Tibial nerve (tissue), 4 donors: ENCODE measurements around the gene TNFRSF18. TPM values are rescaled to one million over a fixed set of nuclear protein-coding genes. Genes with fewer than 3 reads are reported as not detected.

Experiments used
- DNase-seq, 2 donors: peaks; one replicate each; pipeline ENCODE4 v3.0.0-alpha.2; 2019; ENCODE audit warnings: low spot score in 2 of 2
- H3K27ac ChIP-seq, 4 donors: fragments of 200-600 bp; sonication (generic) in 3 of 4; one replicate each; pipeline ENCODE4 v1.5.1; 2017 to 2019; ENCODE audit warnings: mild to moderate bottlenecking in 1 of 4
- H3K27me3 ChIP-seq, 2 donors: fragments of 200-600 bp; sonication (generic) in 1 of 2; one replicate each; pipeline versions ENCODE4 v1.5.1 to v1.6.0; 2017 to 2019
- H3K36me3 ChIP-seq, 3 donors: fragments of 200-600 bp; sonication (generic); one replicate each; pipeline ENCODE4 v1.5.1; 2018 to 2019
- H3K4me1 ChIP-seq, 4 donors: fragments of 200-600 bp; sonication (generic) in 3 of 4; one replicate each; pipeline ENCODE4 v1.5.1; 2017 to 2019
- H3K4me3 ChIP-seq, 4 donors: fragments of 200-600 bp; sonication (generic) in 3 of 4; one replicate each; pipeline ENCODE4 v1.5.1; 2017 to 2019; ENCODE audit warnings: mild to moderate bottlenecking in 1 of 4, moderate library complexity in 1 of 4
- H3K9me3 ChIP-seq, 4 donors: fragments of 200-600 bp; sonication (generic) in 3 of 4; one replicate each; pipeline ENCODE4 v1.5.1; 2017 to 2019
- EP300 ChIP-seq, 2 donors: sonication (generic); formaldehyde crosslinking; IDR thresholded peaks; one replicate each; pipeline ENCODE4 v1.6.1; 2017; ENCODE audit warnings: antibody characterized with exemption in 2 of 2, mild to moderate bottlenecking in 1 of 2
- POLR2A ChIP-seq, 2 donors: fragments of 450-650 bp; IDR thresholded peaks; one replicate each; pipeline ENCODE4 v1.6.1; 2017; ENCODE audit warnings: antibody characterized with exemption in 2 of 2, mild to moderate bottlenecking in 2 of 2, moderate library complexity in 2 of 2
- WGBS, 2 donors: methylation state at CpG; one replicate each; pipeline ENCODE4 v1.1.5; 2018; 5-methylcytosine and 5-hydroxymethylcytosine counted together
- total RNA-seq, 4 donors: library from RNA; depleted of rRNA; stranded (reverse); fragments of >200 nt; gene quantifications; one replicate each; pipeline ENCODE4 v1.1.0, GENCODE V29; 2016
- TF ChIP-seq, protein P1 (sequence below), 5 experiments: fragments of 200-600 bp in 3 of 5; fragments of 450-650 bp in 2 of 5; sonication (generic) in 3 of 5; IDR thresholded peaks; one replicate each; pipeline ENCODE4 v1.5.1; 2016 to 2019; ENCODE audit warnings: antibody characterized with exemption in 5 of 5, mild to moderate bottlenecking in 3 of 5, moderate library complexity in 2 of 5

The TNFRSF18 gene
- total RNA-seq, 4 donors from 2014 or later: 0.44 TPM; not detected in 3

DNA sequence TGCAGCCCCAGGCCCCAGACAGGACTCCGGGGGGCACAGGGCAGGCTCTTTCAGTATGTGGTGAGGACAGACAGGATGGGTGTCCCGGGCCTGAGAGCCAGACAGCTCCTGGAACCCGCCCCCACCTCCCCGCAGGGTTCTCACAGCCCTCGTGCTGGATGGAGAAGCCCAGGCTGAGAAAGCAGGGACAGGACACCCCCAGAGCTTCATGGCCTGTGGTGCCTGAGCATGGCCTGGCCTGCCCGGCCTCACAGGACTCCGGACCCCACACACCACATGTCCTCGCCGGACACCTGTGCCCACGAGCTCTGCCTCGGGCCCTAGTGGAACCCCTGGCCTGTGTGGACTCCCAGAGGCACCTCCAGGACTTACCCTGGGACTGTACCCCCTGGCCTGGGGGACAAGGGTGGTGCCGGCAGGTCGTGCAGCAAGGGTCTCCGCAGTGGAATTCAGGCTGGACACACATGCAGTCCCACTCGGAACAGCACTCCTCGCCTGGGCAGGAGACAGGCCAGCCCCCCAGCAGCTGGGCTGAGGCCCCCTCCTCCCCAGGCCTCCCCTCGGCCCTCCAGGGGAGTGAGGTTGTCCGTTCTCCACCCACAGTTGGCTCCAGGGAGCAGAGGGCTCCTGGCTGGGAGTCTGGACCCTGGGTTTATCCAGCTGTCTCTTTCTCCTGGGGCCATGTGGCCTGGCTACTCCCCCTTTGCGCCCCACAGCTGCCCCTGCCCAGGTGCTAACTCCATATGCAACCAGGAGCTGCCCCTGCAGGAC lies 1.2 kb downstream of the TNFRSF18 start:
- 85 to 91% methylated on average over 11 to 19 of the region's 19 CpGs for WGBS, 2 donors
- no peak overlapping the region for H3K27ac ChIP-seq

DNA sequence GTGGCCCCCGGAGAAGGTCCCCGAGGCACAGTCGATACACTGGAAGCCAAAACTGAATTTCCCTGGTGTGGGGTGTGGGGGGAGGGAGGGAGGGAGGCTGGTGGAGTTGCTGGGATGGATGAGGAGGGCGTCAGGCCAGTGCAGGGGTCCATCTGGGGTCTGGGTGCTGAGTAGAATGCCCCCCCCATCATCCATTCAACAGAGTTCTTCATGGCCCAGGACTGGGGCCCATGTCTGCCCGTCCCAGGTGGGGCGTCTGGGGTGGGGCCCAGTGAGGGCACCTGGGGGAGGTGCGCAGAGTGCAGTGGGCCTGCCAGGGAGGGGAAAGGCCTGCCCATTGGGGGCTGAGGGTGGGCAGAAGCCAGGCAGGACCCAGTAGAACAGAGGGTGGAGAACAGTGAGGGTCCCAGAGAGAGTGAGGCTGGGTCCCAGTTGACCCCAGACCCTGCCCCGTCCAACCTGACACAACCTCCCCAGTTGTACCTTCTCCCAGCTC lies 1.9 kb downstream of the TNFRSF18 start:
- 84 to 87% methylated on average over 8 of the region's 8 CpGs for WGBS, 2 donors
- no peaks in the 10 kb centered on the region for H3K36me3 ChIP-seq
- H3K27ac ChIP-seq: no peak overlapping the region
- TF ChIP-seq POLR2A (IDR thresholded peaks at IDR 0.05) (no peak), EP300 (IDR thresholded peaks at IDR 0.05) (no peak)
- TF ChIP-seq, protein P1, sequence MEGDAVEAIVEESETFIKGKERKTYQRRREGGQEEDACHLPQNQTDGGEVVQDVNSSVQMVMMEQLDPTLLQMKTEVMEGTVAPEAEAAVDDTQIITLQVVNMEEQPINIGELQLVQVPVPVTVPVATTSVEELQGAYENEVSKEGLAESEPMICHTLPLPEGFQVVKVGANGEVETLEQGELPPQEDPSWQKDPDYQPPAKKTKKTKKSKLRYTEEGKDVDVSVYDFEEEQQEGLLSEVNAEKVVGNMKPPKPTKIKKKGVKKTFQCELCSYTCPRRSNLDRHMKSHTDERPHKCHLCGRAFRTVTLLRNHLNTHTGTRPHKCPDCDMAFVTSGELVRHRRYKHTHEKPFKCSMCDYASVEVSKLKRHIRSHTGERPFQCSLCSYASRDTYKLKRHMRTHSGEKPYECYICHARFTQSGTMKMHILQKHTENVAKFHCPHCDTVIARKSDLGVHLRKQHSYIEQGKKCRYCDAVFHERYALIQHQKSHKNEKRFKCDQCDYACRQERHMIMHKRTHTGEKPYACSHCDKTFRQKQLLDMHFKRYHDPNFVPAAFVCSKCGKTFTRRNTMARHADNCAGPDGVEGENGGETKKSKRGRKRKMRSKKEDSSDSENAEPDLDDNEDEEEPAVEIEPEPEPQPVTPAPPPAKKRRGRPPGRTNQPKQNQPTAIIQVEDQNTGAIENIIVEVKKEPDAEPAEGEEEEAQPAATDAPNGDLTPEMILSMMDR (IDR thresholded peaks at IDR 0.05): no peak
- no peaks in the 10 kb centered on the region for H3K9me3 ChIP-seq
- H3K4me3 ChIP-seq: no peak overlapping the region
- H3K4me1 ChIP-seq: peaks cover 0 to 44% (median 29%) of the 10 kb centered on the region in 4 donors
- no peak for DNase-seq
- H3K27me3 ChIP-seq: peaks cover 0 to 83% of the 10 kb centered on the region in 2 donors

More for the DNA sequence above, 1.2 kb downstream of the TNFRSF18 start:
- Histone ChIP-seq H3K4me1 (peaks cover 0 to 44% (median 29%) of the 10 kb centered on the region in 4 donors), H3K27me3 (peaks cover 0 to 77% of the 10 kb centered on the region in 2 donors), H3K4me3 (no peak overlapping the region), H3K9me3 (no peaks in the 10 kb centered on the region), H3K36me3 (no peaks in the 10 kb centered on the region)
- TF ChIP-seq, protein P1 (IDR thresholded peaks at IDR 0.05): no peak
- no peak for TF ChIP-seq EP300 (IDR thresholded peaks at IDR 0.05)
- TF ChIP-seq POLR2A (IDR thresholded peaks at IDR 0.05): no peak
- DNase-seq: no peak

DNA sequence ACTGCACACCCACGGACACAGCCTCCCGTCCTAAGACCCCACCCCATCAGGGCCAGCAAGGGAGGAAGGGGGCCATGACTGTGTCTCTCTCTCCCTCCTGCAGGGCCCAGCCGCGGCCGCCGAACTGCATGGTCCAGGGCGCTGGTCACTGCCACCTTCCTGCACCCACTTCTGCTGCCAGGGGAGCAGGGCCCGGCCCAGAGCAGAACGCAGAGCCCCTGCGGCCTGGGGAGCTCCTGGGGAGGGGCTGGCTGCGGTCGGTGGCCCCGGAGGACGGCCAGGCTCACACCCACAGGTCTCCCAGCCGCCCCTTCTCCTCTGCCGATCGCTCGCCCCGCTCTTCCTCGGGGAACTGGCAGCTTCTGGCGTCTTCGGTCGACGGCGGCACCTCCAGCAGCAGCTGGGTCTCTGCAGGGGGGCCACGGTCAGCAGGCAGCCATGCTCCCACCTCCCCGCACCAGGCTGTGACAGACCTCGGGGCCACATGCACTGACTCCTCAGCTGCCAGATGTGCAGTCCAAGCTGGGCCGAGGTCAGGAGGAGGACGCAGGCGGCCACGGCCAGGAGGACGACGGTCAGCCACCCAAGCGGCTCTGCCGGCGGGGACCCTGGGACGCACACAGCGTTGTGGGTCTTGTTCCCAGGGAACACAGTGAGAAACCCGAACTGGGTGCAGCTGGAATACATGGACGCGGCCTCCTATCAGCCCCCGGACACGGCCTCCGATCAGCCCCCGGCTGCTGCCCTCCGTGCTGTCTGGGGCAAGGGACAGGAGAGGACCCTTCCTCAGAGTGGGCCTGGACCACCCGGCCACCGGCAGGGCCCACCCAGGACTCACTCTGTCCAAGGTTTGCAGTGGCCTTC lies 2.6 kb downstream of the TNFRSF18 start:
- no peak for DNase-seq
- H3K4me3 ChIP-seq: no peak overlapping the region
- TF ChIP-seq, protein P1 (IDR thresholded peaks at IDR 0.05): no peak
- TF ChIP-seq EP300 (IDR thresholded peaks at IDR 0.05) (no peak), POLR2A (IDR thresholded peaks at IDR 0.05) (no peak)
- peaks cover 0 to 77% of the 10 kb centered on the region in 2 donors for H3K27me3 ChIP-seq
- H3K4me1 ChIP-seq: peaks cover 0 to 41% (median 25%) of the 10 kb centered on the region in 4 donors
- no peaks in the 10 kb centered on the region for H3K9me3 ChIP-seq
- no peaks in the 10 kb centered on the region for H3K36me3 ChIP-seq
- H3K27ac ChIP-seq: no peak overlapping the region
- WGBS, 2 donors: 64 to 75% methylated on average over 23 to 35 of the region's 49 CpGs

- Histone ChIP-seq H3K4me3 (no peak overlapping the region), H3K36me3 (no peaks in the 10 kb centered on the region), H3K27ac (no peak overlapping the region), H3K4me1 (peaks cover 0 to 33% (median 17%) of the 10 kb centered on the region in 4 donors), H3K9me3 (no peaks in the 10 kb centered on the region), H3K27me3 (peaks cover 0 to 70% of the 10 kb centered on the region in 2 donors)
- 69 to 81% methylated on average over 19 to 21 of the region's 27 CpGs for WGBS, 2 donors
- DNase-seq: no peak
- no peak for TF ChIP-seq EP300 (IDR thresholded peaks at IDR 0.05)
- TF ChIP-seq POLR2A (IDR thresholded peaks at IDR 0.05): no peak
- TF ChIP-seq, protein P1 (IDR thresholded peaks at IDR 0.05): no peak
These were observed 3.4 kb downstream of the TNFRSF18 start for GRCh38 chr1:1202831-1203560.
